T-helper 1 cell treated with Interleukin-12 subunit alpha and Interleukin-12 subunit beta and Interleukin-4 antibody, amounts not matched to agents 30 μg/mL and 1 μg/mL, for 36 hours (primary cell): ENCODE results near the gene DNAH10.

ENCODE experiments used
- H3K27ac Mint-ChIP-seq: one replicate; pipeline ENCODE4 v1.8.0; 2021; ENCODE audit warnings: mild to moderate bottlenecking, mixed read lengths
- H3K27me3 Mint-ChIP-seq: one replicate; pipeline ENCODE4 v1.8.0; 2021; ENCODE audit warnings: low read depth, mixed read lengths
- H3K36me3 Mint-ChIP-seq: one replicate; pipeline ENCODE4 v1.8.0; 2021; ENCODE audit warnings: low read depth, mixed read lengths
- H3K4me1 Mint-ChIP-seq: one replicate; pipeline ENCODE4 v1.8.0; 2021; ENCODE audit warnings: low read depth, mixed read lengths
- H3K4me3 Mint-ChIP-seq: one replicate; pipeline ENCODE4 v1.8.0; 2021; ENCODE audit warnings: mild to moderate bottlenecking, moderate library complexity, mixed read lengths
- H3K9me3 Mint-ChIP-seq: one replicate; pipeline ENCODE4 v1.8.0; 2021; ENCODE audit warnings: mixed read lengths

DNAH10 gene

GRCh38 chr12:123916729-123917128, 154.6 kb downstream of the DNAH10 start:
- H3K4me1 Mint-ChIP-seq = peaks cover 2% of the 10 kb centered on the region
- H3K36me3 Mint-ChIP-seq = no peaks in the 10 kb centered on the region
- peaks cover 9% of the 10 kb centered on the region for H3K27me3 Mint-ChIP-seq
- no peak overlapping the region for H3K4me3 Mint-ChIP-seq
- H3K9me3 Mint-ChIP-seq = no peaks in the 10 kb centered on the region
- no peak overlapping the region for H3K27ac Mint-ChIP-seq

GRCh38 chr12:123917337-123917850, 155.3 kb downstream of the DNAH10 start:
- Mint-ChIP-seq H3K36me3 (no peaks in the 10 kb centered on the region), H3K27ac (no peak overlapping the region), H3K27me3 (peaks cover 9% of the 10 kb centered on the region)

GRCh38 chr12:123919980-123920360, 157.9 kb downstream of the DNAH10 start:
- Mint-ChIP-seq H3K27me3 (peaks cover 19% of the 10 kb centered on the region), H3K9me3 (no peaks in the 10 kb centered on the region), H3K4me3 (no peak overlapping the region), H3K36me3 (no peaks in the 10 kb centered on the region), H3K4me1 (peaks cover 2% of the 10 kb centered on the region), H3K27ac (no peak overlapping the region)

More at GRCh38 chr12:123917337-123917850, 155.3 kb downstream of the DNAH10 start:
- Mint-ChIP-seq H3K4me1 (peaks cover 2% of the 10 kb centered on the region), H3K9me3 (no peaks in the 10 kb centered on the region), H3K4me3 (no peak overlapping the region)

GRCh38 chr12:123923038-123923437, 160.9 kb downstream of the DNAH10 start:
- H3K36me3 Mint-ChIP-seq = no peaks in the 10 kb centered on the region

GRCh38 chr12:123923927-123924326, 161.8 kb downstream of the DNAH10 start:
- no peaks in the 10 kb centered on the region for H3K36me3 Mint-ChIP-seq
- peaks cover 18% of the 10 kb centered on the region for H3K27me3 Mint-ChIP-seq
- H3K4me1 Mint-ChIP-seq = no peaks in the 10 kb centered on the region
- H3K4me3 Mint-ChIP-seq = no peak overlapping the region
- no peak overlapping the region for H3K27ac Mint-ChIP-seq
- H3K9me3 Mint-ChIP-seq = no peaks in the 10 kb centered on the region

More at GRCh38 chr12:123923038-123923437, 160.9 kb downstream of the DNAH10 start:
- Mint-ChIP-seq H3K27ac (no peak overlapping the region), H3K9me3 (no peaks in the 10 kb centered on the region), H3K27me3 (peaks cover 16% of the 10 kb centered on the region), H3K4me1 (no peaks in the 10 kb centered on the region), H3K4me3 (no peak overlapping the region)

GRCh38 chr12:123924539-123924938, 162.4 kb downstream of the DNAH10 start:
- Mint-ChIP-seq H3K4me3 (no peak overlapping the region), H3K36me3 (no peaks in the 10 kb centered on the region), H3K27ac (no peak overlapping the region), H3K9me3 (no peaks in the 10 kb centered on the region), H3K4me1 (no peaks in the 10 kb centered on the region), H3K27me3 (peaks cover 18% of the 10 kb centered on the region)

GRCh38 chr12:123928274-123928865, 166.3 kb downstream of the DNAH10 start:
- Mint-ChIP-seq H3K9me3 (no peaks in the 10 kb centered on the region), H3K27ac (no peak overlapping the region), H3K36me3 (no peaks in the 10 kb centered on the region), H3K4me3 (no peak overlapping the region), H3K27me3 (peaks cover 27% of the 10 kb centered on the region), H3K4me1 (peaks cover 13% of the 10 kb centered on the region)

GRCh38 chr12:123928897-123929296, 166.8 kb downstream of the DNAH10 start:
- Mint-ChIP-seq H3K4me1 (peaks cover 13% of the 10 kb centered on the region), H3K27me3 (peaks cover 27% of the 10 kb centered on the region), H3K27ac (no peak overlapping the region), H3K4me3 (no peak overlapping the region), H3K36me3 (no peaks in the 10 kb centered on the region), H3K9me3 (no peaks in the 10 kb centered on the region)

GRCh38 chr12:123929946-123930583, 168.0 kb downstream of the DNAH10 start:
- H3K36me3 Mint-ChIP-seq = no peaks in the 10 kb centered on the region
- peaks cover 17% of the 10 kb centered on the region for H3K27me3 Mint-ChIP-seq
- H3K4me1 Mint-ChIP-seq = peaks cover 13% of the 10 kb centered on the region
- H3K4me3 Mint-ChIP-seq = no peak overlapping the region
- no peaks in the 10 kb centered on the region for H3K9me3 Mint-ChIP-seq
- H3K27ac Mint-ChIP-seq = no peak overlapping the region

GRCh38 chr12:123931686-123932321, 169.7 kb downstream of the DNAH10 start:
- peaks cover 6% of the 10 kb centered on the region for H3K36me3 Mint-ChIP-seq
- no peaks in the 10 kb centered on the region for H3K9me3 Mint-ChIP-seq
- H3K4me1 Mint-ChIP-seq = peaks cover 19% of the 10 kb centered on the region
- peaks cover 17% of the 10 kb centered on the region for H3K27me3 Mint-ChIP-seq
- H3K4me3 Mint-ChIP-seq = no peak overlapping the region
- peak overlapping the region; percentile 26 for H3K27ac Mint-ChIP-seq

GRCh38 chr12:123933214-123933613, 171.1 kb downstream of the DNAH10 start:
- no peaks in the 10 kb centered on the region for H3K9me3 Mint-ChIP-seq
- no peak overlapping the region for H3K4me3 Mint-ChIP-seq
- peaks cover 28% of the 10 kb centered on the region for H3K4me1 Mint-ChIP-seq
- H3K27me3 Mint-ChIP-seq = peaks cover 17% of the 10 kb centered on the region
- no peak overlapping the region for H3K27ac Mint-ChIP-seq
- peaks cover 11% of the 10 kb centered on the region for H3K36me3 Mint-ChIP-seq

GRCh38 chr12:123934016-123934620, 172.0 kb downstream of the DNAH10 start:
- Mint-ChIP-seq H3K36me3 (peaks cover 11% of the 10 kb centered on the region), H3K4me1 (peaks cover 37% of the 10 kb centered on the region), H3K27me3 (peaks cover 15% of the 10 kb centered on the region), H3K4me3 (no peak overlapping the region), H3K27ac (no peak overlapping the region), H3K9me3 (no peaks in the 10 kb centered on the region)

- Mint-ChIP-seq H3K4me1 (peaks cover 38% of the 10 kb centered on the region), H3K9me3 (no peaks in the 10 kb centered on the region), H3K27me3 (peaks cover 15% of the 10 kb centered on the region), H3K27ac (no peak overlapping the region), H3K36me3 (peaks cover 11% of the 10 kb centered on the region), H3K4me3 (no peak overlapping the region)
These were observed 172.7 kb downstream of the DNAH10 start for GRCh38 chr12:123934829-123935228.

GRCh38 chr12:123935956-123936355, 173.9 kb downstream of the DNAH10 start:
- Mint-ChIP-seq H3K27ac (peak overlapping the region; percentile 72), H3K9me3 (no peaks in the 10 kb centered on the region), H3K36me3 (peaks cover 11% of the 10 kb centered on the region), H3K4me1 (peaks cover 38% of the 10 kb centered on the region), H3K4me3 (no peak overlapping the region), H3K27me3 (peaks cover 15% of the 10 kb centered on the region)
